OCI-LY1 (cell line): ENCODE results near the gene TNC.

Experiments
- H2AFZ ChIP-seq: fragments of 200-600 bp; sonication (generic), shearing (Covaris generic); 2 replicates; pipeline ENCODE4 v1.6.0; 2014; ENCODE audit warnings: antibody characterized with exemption, mild to moderate bottlenecking, low read length
- H3F3A ChIP-seq: fragments of 200-600 bp; sonication (generic), shearing (Covaris generic); 2 replicates; pipeline ENCODE4 v1.6.0; 2014; ENCODE audit warnings: mild to moderate bottlenecking, antibody characterized with exemption, low read length, moderate library complexity; ENCODE audit not compliant: insufficient read depth
- H3K27ac ChIP-seq: fragments of 200-600 bp; sonication (generic); 2 replicates; pipeline ENCODE4 v1.5.1; 2014; ENCODE audit warnings: low read length, mixed run types, mild to moderate bottlenecking, low read depth; ENCODE audit not compliant: poor library complexity, severe bottlenecking
- H3K27me3 ChIP-seq: fragments of 200-600 bp; sonication (generic); 2 replicates; pipeline ENCODE4 v1.6.0; 2014; ENCODE audit warnings: antibody characterized with exemption, mild to moderate bottlenecking, low read length, moderate library complexity; ENCODE audit not compliant: insufficient read depth
- H3K36me3 ChIP-seq: fragments of 200-600 bp; sonication (generic); 2 replicates; pipeline ENCODE4 v1.6.1; 2014; ENCODE audit warnings: mild to moderate bottlenecking, antibody characterized with exemption, low read length, moderate library complexity, mixed read lengths; ENCODE audit not compliant: insufficient read depth
- H3K4me1 ChIP-seq: fragments of 200-600 bp; sonication (generic); 2 replicates; pipeline ENCODE4 v1.5.1; 2014; ENCODE audit warnings: mild to moderate bottlenecking, low read length, moderate library complexity; ENCODE audit not compliant: insufficient read depth, severe bottlenecking
- H3K4me2 ChIP-seq: fragments of 200-600 bp; sonication (generic), shearing (Covaris generic); 2 replicates; pipeline ENCODE4 v1.6.1; 2014; ENCODE audit warnings: low read length
- H3K4me3 ChIP-seq: fragments of 200-600 bp; sonication (generic); 2 replicates; pipeline ENCODE4 v1.5.1; 2014; ENCODE audit warnings: low read length, low read depth, mild to moderate bottlenecking, mixed read lengths; ENCODE audit not compliant: poor library complexity, severe bottlenecking
- H3K79me2 ChIP-seq: fragments of 200-600 bp; shearing (Covaris generic); 2 replicates; pipeline ENCODE4 v1.6.1; 2016; ENCODE audit warnings: mixed run types, low read length, mixed read lengths; ENCODE audit not compliant: insufficient read depth
- H3K9ac ChIP-seq: fragments of 200-600 bp; sonication (generic), shearing (Covaris generic); 2 replicates; pipeline ENCODE4 v1.6.1; 2014; ENCODE audit warnings: mild to moderate bottlenecking, low read length, mixed read lengths
- H3K9me2 ChIP-seq: fragments of 200-600 bp; sonication (generic), shearing (Covaris generic); 2 replicates; pipeline ENCODE4 v1.6.1; 2014; ENCODE audit warnings: low read depth, mild to moderate bottlenecking, low read length, mixed read lengths
- H3K9me3 ChIP-seq: fragments of 200-600 bp; shearing (Covaris generic); 2 replicates; pipeline ENCODE4 v1.6.1; 2014; ENCODE audit warnings: low read length, mixed read lengths
- H4K20me1 ChIP-seq: fragments of 200-600 bp; sonication (generic), shearing (Covaris generic); 2 replicates; pipeline ENCODE4 v1.6.0; 2016; ENCODE audit warnings: mild to moderate bottlenecking, low read length; ENCODE audit not compliant: insufficient read depth
- EZH2 ChIP-seq: fragments of 200-600 bp; sonication (generic), shearing (Covaris generic); IDR thresholded peaks from 2 replicates; pipeline ENCODE4 v1.8.0; 2017; ENCODE audit warnings: borderline replicate concordance, mixed run types, mild to moderate bottlenecking, antibody characterized with exemption, low read length, moderate library complexity, mixed read lengths
- TF ChIP-seq, protein P1 (sequence below): fragments of 200-600 bp; sonication (generic), shearing (Covaris generic); IDR thresholded peaks from 2 replicates; pipeline ENCODE4 v1.5.1; 2017; ENCODE audit warnings: mild to moderate bottlenecking, antibody characterized with exemption, low read length, moderate library complexity, mixed read lengths

The TNC gene

GRCh38 chr9:115114084-115114483 is 3.9 kb downstream of the TNC start:
- H3K9me2 ChIP-seq: no peaks in the 10 kb centered on the region
- no peaks in the 10 kb centered on the region for H3K36me3 ChIP-seq
- H2AFZ ChIP-seq: no peak overlapping the region
- no peak overlapping the region for H3K9ac ChIP-seq
- H3K79me2 ChIP-seq: no peaks in the 10 kb centered on the region
- TF ChIP-seq EZH2: no peak
- TF ChIP-seq, protein P1, sequence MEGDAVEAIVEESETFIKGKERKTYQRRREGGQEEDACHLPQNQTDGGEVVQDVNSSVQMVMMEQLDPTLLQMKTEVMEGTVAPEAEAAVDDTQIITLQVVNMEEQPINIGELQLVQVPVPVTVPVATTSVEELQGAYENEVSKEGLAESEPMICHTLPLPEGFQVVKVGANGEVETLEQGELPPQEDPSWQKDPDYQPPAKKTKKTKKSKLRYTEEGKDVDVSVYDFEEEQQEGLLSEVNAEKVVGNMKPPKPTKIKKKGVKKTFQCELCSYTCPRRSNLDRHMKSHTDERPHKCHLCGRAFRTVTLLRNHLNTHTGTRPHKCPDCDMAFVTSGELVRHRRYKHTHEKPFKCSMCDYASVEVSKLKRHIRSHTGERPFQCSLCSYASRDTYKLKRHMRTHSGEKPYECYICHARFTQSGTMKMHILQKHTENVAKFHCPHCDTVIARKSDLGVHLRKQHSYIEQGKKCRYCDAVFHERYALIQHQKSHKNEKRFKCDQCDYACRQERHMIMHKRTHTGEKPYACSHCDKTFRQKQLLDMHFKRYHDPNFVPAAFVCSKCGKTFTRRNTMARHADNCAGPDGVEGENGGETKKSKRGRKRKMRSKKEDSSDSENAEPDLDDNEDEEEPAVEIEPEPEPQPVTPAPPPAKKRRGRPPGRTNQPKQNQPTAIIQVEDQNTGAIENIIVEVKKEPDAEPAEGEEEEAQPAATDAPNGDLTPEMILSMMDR: no peak
- no peak overlapping the region for H3K4me2 ChIP-seq
- H3K9me3 ChIP-seq: no peaks in the 10 kb centered on the region
- H3K4me3 ChIP-seq: no peak overlapping the region
- H3K27ac ChIP-seq: no peak overlapping the region
- H4K20me1 ChIP-seq: no peaks in the 10 kb centered on the region
- no peaks in the 10 kb centered on the region for H3K4me1 ChIP-seq
- H3K27me3 ChIP-seq: no peaks in the 10 kb centered on the region
- no peaks in the 10 kb centered on the region for H3F3A ChIP-seq

- Histone ChIP-seq H3K27ac (no peak overlapping the region), H3K27me3 (no peaks in the 10 kb centered on the region), H3K4me3 (no peak overlapping the region), H3K9ac (no peak overlapping the region), H3K79me2 (no peaks in the 10 kb centered on the region), H4K20me1 (no peaks in the 10 kb centered on the region), H2AFZ (no peak overlapping the region), H3F3A (no peaks in the 10 kb centered on the region), H3K9me3 (no peaks in the 10 kb centered on the region), H3K4me2 (no peak overlapping the region), H3K4me1 (no peaks in the 10 kb centered on the region), H3K9me2 (no peaks in the 10 kb centered on the region), H3K36me3 (no peaks in the 10 kb centered on the region)
- no peak for TF ChIP-seq EZH2
- TF ChIP-seq, protein P1: no peak
Observed at GRCh38 chr9:115111874-115112273, 6.1 kb downstream of the TNC start.

GRCh38 chr9:115109486-115109885 is 8.5 kb downstream of the TNC start:
- no peaks in the 10 kb centered on the region for H4K20me1 ChIP-seq
- no peak overlapping the region for H3K27ac ChIP-seq

More at GRCh38 chr9:115109486-115109885, 8.5 kb downstream of the TNC start:
- no peak overlapping the region for H2AFZ ChIP-seq
- H3K4me1 ChIP-seq: no peaks in the 10 kb centered on the region
- no peaks in the 10 kb centered on the region for H3K27me3 ChIP-seq
- no peak overlapping the region for H3K9ac ChIP-seq
- no peaks in the 10 kb centered on the region for H3K9me2 ChIP-seq
- H3K4me3 ChIP-seq: no peak overlapping the region
- no peaks in the 10 kb centered on the region for H3K79me2 ChIP-seq
- no peaks in the 10 kb centered on the region for H3F3A ChIP-seq
- no peaks in the 10 kb centered on the region for H3K9me3 ChIP-seq
- H3K36me3 ChIP-seq: no peaks in the 10 kb centered on the region
- no peak overlapping the region for H3K4me2 ChIP-seq
- TF ChIP-seq, protein P1: no peak
- TF ChIP-seq EZH2: no peak
